Hepatocyte (in vitro differentiated cells): ENCODE data around the gene RORC. TPM values are rescaled to one million over a fixed set of nuclear protein-coding genes. Genes with fewer than 3 reads are reported as not detected.
A peak's percentile ranks its signal among the peaks of the same experiment; 100 is the strongest.

ENCODE experiments used
- DNase-seq: peaks from one replicate; pipeline ENCODE4 v3.0.0-alpha.2; 2016; ENCODE audit warnings: low spot score
- H2AFZ ChIP-seq: fragments of 200-600 bp; sonication (generic); 2 replicates; pipeline ENCODE4 v1.6.0; 2016; ENCODE audit warnings: antibody characterized with exemption, mild to moderate bottlenecking
- H3K27ac ChIP-seq: fragments of 200-600 bp; sonication (generic); 2 replicates; pipeline ENCODE4 v1.5.1; 2016; ENCODE audit warnings: mild to moderate bottlenecking
- H3K27me3 ChIP-seq: fragments of 200-600 bp; sonication (generic); 2 replicates; pipeline ENCODE4 v1.6.1; 2016
- H3K36me3 ChIP-seq: fragments of 200-600 bp; sonication (generic); replicated peaks from 2 replicates; pipeline ENCODE4 v1.5.1; 2016; ENCODE audit warnings: low read depth; ENCODE audit not compliant: insufficient read depth
- H3K4me1 ChIP-seq: fragments of 200-600 bp; sonication (generic); 2 replicates; pipeline ENCODE4 v1.5.1; 2016; ENCODE audit warnings: mild to moderate bottlenecking, moderate library complexity; ENCODE audit not compliant: insufficient read depth
- H3K4me2 ChIP-seq: fragments of 200-600 bp; sonication (generic); 2 replicates; pipeline ENCODE4 v1.6.0; 2016
- H3K4me3 ChIP-seq: fragments of 200-600 bp; sonication (generic); 2 replicates; pipeline ENCODE4 v1.5.1; 2016; ENCODE audit warnings: mild to moderate bottlenecking
- H3K79me2 ChIP-seq: fragments of 200-600 bp; sonication (generic); 2 replicates; pipeline ENCODE4 v1.6.0; 2017; ENCODE audit warnings: mild to moderate bottlenecking
- H3K9me2 ChIP-seq: fragments of 200-600 bp; sonication (generic); replicated peaks from 2 replicates; pipeline ENCODE4 v1.6.0; 2017; ENCODE audit warnings: mild to moderate bottlenecking; ENCODE audit not compliant: insufficient read depth
- H3K9me3 ChIP-seq: fragments of 200-600 bp; sonication (generic); 2 replicates; pipeline ENCODE4 v1.5.1; 2016; ENCODE audit warnings: low read depth, mild to moderate bottlenecking
- H4K20me1 ChIP-seq: fragments of 200-600 bp; sonication (generic); 2 replicates; pipeline ENCODE4 v1.6.0; 2016; ENCODE audit warnings: mild to moderate bottlenecking; ENCODE audit not compliant: insufficient read depth, poor library complexity, severe bottlenecking
- EZH2 ChIP-seq: fragments of 200-600 bp; sonication (generic); IDR thresholded peaks from 2 replicates; pipeline ENCODE4 v1.6.1; 2016; ENCODE audit warnings: antibody characterized with exemption, mild to moderate bottlenecking, borderline replicate concordance
- EZH2phosphoT487 ChIP-seq: fragments of 200-600 bp; sonication (generic); IDR thresholded peaks from one replicate; pipeline ENCODE4 v1.6.1; 2018; ENCODE audit warnings: antibody characterized with exemption, mild to moderate bottlenecking, low read depth, moderate library complexity; ENCODE audit not compliant: unreplicated experiment, severe bottlenecking
- WGBS: methylation state at CpG from one replicate; pipeline ENCODE4 v1.1.6; 2016; ENCODE audit warnings: low lambda C conversion rate; ENCODE audit errors: missing lambda C conversion rate; 5-methylcytosine and 5-hydroxymethylcytosine counted together
- polyA plus RNA-seq: library from polyadenylated mRNA; unstranded; fragments of >200 nt; fragmentation: Nextera tagmentation; extraction: Ambion mirVana; gene quantifications from 2 replicates; pipeline ENCODE4 v1.2.1, GENCODE V29; 2016
- total RNA-seq: library from RNA; depleted of rRNA; stranded (reverse); fragments of >200 nt; gene quantifications from 2 replicates; pipeline ENCODE4 v1.2.3, GENCODE V29; 2014
- TF ChIP-seq, protein P1 (sequence below): fragments of 200-600 bp; sonication (generic); IDR thresholded peaks from 2 replicates; pipeline ENCODE4 v1.5.1; 2016; ENCODE audit warnings: antibody characterized with exemption, mild to moderate bottlenecking; ENCODE audit not compliant: poor library complexity

Gene RORC
- total and polyA plus RNA-seq, 2 experiments from 2014 or later = 0.60 to 1.3 TPM

GRCh38 chr1:151841141-151841540 lies 9.5 kb upstream of the RORC start:
- no peaks in the 10 kb centered on the region for H3K9me2 ChIP-seq
- no peak overlapping the region for H3K27ac ChIP-seq
- WGBS = 73% methylated on average over 2 of the region's 2 CpGs
- peaks cover 13% of the 10 kb centered on the region for H3K4me1 ChIP-seq
- no peaks in the 10 kb centered on the region for H3K9me3 ChIP-seq
- no peaks in the 10 kb centered on the region for H3K36me3 ChIP-seq
- H3K79me2 ChIP-seq = no peaks in the 10 kb centered on the region
- TF ChIP-seq EZH2 = no peak
- TF ChIP-seq, protein P1, sequence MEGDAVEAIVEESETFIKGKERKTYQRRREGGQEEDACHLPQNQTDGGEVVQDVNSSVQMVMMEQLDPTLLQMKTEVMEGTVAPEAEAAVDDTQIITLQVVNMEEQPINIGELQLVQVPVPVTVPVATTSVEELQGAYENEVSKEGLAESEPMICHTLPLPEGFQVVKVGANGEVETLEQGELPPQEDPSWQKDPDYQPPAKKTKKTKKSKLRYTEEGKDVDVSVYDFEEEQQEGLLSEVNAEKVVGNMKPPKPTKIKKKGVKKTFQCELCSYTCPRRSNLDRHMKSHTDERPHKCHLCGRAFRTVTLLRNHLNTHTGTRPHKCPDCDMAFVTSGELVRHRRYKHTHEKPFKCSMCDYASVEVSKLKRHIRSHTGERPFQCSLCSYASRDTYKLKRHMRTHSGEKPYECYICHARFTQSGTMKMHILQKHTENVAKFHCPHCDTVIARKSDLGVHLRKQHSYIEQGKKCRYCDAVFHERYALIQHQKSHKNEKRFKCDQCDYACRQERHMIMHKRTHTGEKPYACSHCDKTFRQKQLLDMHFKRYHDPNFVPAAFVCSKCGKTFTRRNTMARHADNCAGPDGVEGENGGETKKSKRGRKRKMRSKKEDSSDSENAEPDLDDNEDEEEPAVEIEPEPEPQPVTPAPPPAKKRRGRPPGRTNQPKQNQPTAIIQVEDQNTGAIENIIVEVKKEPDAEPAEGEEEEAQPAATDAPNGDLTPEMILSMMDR = no peak
- TF ChIP-seq EZH2phosphoT487 = no peak
- H4K20me1 ChIP-seq = no peaks in the 10 kb centered on the region
- H3K4me2 ChIP-seq = no peak overlapping the region
- no peak overlapping the region for H2AFZ ChIP-seq
- H3K4me3 ChIP-seq = no peak overlapping the region
- peaks cover 27% of the 10 kb centered on the region for H3K27me3 ChIP-seq
- no peak for DNase-seq

DNA sequence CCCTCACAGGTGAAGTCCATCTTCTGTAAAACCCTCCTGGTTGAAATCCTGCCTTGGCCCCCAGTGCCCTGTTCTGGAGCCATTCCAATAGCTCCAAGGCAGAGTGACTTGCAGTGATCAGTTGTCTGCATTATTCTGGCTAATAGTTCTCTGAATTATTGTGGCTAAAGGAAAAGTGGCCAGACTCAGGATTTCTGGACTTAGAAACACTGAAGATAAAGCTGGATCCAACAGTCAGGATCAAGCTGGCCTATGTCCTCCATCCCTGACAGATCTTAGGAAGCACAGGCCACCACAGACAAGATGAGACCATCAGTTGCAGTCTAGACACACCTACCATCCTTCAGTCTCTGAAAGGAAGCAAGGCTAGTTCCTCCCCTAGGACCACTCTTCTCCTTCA lies 8.8 kb upstream of the RORC start:
- H2AFZ ChIP-seq = peak overlapping the region; percentile 66
- H3K27ac ChIP-seq = peak overlapping the region; percentile 94
- H3K79me2 ChIP-seq = no peaks in the 10 kb centered on the region
- H4K20me1 ChIP-seq = no peaks in the 10 kb centered on the region
- H3K27me3 ChIP-seq = peaks cover 27% of the 10 kb centered on the region
- TF ChIP-seq EZH2phosphoT487 (no peak), EZH2 (no peak)
- TF ChIP-seq, protein P1 = no peak
- H3K4me3 ChIP-seq = no peak overlapping the region
- no peak for DNase-seq
- no peaks in the 10 kb centered on the region for H3K9me3 ChIP-seq
- no peaks in the 10 kb centered on the region for H3K9me2 ChIP-seq
- peaks cover 13% of the 10 kb centered on the region for H3K4me1 ChIP-seq
- peak overlapping the region; percentile 91 for H3K4me2 ChIP-seq
- H3K36me3 ChIP-seq = no peaks in the 10 kb centered on the region

DNA sequence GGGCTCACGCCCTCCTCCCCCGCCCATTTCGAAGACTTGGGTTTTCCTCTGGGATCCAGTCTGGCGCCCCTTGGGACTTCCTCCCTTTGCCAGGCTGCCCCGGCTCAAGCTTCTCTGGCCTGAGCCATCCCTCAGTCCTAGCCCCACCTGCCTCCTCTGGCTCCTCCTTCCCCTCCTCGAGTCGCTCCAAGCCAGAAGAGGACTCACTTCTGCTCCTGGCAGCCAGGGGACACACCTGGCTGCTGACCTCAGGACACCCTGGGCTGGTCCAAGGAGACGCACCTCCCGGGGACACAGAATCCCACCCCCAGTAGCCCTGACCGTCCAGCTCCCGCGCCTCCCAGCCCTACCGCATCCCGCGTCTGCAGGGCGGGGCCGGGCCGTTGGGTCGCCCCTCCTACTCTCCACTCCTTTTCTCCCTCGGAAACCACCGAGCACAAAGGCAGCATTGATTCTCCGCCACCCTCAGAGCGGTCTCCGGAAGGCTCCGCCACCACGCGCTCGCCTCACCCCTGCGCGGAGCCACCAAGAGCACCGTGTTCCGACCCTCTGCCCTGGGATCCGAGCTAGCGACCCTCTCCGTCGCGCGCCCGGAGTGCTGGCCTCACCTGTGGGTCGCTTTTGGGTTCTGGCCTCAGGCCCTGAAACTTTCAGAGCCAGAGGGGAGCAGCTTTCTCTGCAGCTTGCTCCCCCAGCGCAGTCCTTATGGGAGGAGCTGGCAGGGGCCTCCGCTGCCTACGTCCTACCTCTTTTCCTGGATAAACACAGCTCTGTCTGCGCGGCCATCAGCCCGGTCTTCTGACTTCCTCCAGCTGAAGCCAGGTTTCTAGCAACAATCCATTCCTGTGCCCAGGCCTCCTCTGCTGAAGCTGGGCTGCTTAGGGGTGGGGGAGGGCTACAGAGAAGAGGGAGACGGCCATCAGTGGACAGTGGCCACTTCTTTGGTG lies 8.1 kb upstream of the RORC start, which contains the start of gene C2CD4D:
Gene C2CD4D (minus strand): TSS at position 364 of the 947 bp plus-strand sequence. CDS start 831 bp downstream, outside the sequence.
- H2AFZ ChIP-seq = peak within 1 kb of the TSS; percentile 66

More for the DNA sequence above, 8.1 kb upstream of the RORC start, which contains the start of gene C2CD4D:
- Histone ChIP-seq H3K36me3 (no peaks in the 10 kb centered on the region), H3K9me2 (no peaks in the 10 kb centered on the region), H3K4me1 (peaks cover 13% of the 10 kb centered on the region), H3K27me3 (peaks cover 27% of the 10 kb centered on the region), H4K20me1 (no peaks in the 10 kb centered on the region), H3K27ac (peak within 1 kb of the TSS; percentile 94), H3K4me2 (peak within 1 kb of the TSS; percentile 91), H3K4me3 (peak within 1 kb of the TSS; percentile 5), H3K79me2 (no peaks in the 10 kb centered on the region), H3K9me3 (no peaks in the 10 kb centered on the region)
- WGBS = 4% methylated on average over 45 of the region's 47 CpGs
- TF ChIP-seq EZH2phosphoT487 = no peak
- no peak for TF ChIP-seq EZH2
- TF ChIP-seq, protein P1 = no peak
- peak; percentile 82 for DNase-seq
